NCI-H1417 (cell line): ENCODE data around the gene MCOLN3.

ENCODE experiments used
- DNase-seq, 3 experiments: peaks; one replicate each; lab custom pipeline; 2025; lab: John Stamatoyannopoulos, UW

The MCOLN3 gene

DNA sequence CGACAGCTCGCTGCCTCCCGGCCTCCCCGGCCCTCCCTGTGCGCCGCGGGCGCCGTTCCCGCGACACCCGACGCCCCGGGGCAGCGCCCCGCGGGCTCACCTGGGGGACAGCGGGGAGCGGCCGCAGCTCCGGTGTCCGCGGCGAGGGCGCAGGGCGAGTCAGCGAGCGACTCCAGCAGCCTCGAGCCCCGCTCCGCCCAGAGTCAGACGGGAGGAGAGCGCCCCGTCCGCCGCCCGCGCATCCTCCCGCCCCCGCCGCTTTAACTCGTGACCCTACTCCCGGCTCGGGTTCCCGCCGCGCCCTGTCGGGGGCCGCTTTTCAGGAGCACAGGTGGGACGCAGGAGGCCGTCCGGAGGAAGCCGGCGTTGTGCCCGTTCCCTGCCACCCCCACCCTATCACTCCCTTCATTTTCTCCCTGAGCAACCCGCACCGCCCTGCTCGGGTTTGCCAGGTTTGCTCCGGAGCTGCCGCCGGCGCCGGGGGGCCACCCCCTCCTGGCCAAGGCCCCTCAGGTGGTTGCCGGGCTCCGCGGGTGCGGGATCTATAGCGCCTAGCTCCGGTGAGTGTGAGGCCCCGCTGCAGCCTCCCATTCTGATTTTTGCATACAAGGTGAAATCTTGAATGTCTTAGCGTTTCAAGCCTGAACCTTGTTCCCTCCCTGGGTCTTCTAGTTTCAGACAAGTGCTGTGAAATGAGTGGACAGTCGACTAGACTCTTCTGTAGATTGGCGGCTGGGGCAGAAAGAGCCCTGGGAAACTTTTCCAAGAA lies at the start of gene MCOLN3:
MCOLN3 (minus strand) TSS at position 205 of the 769 bp plus-strand sequence. CDS start 3,140 bp downstream, outside the sequence.
- DNase-seq = peak; percentile 72 to 83 (median 77)

DNA sequence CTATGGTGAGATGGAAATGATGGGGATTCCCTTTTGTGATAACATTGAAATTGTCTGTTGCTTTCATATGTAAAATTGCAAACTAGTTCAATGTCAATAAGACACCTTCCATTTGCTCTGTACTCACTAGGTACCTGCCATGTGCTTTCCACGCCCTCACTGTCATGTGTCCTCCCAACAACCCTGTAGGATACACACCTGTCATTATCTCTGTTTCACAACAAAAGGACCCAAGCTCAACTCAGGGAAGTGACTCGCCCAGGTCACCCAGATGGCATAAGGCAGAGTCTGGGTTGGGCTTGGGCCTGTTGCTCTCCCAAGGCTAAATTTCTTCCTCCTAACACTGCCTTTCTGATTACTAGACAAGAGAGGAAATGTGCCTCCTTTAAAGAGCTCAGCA lies 45.3 kb upstream of the MCOLN3 start:
- peak in 1 of 3 experiments; percentile 21 for DNase-seq

- no peak for DNase-seq
These were observed 43.5 kb upstream of the MCOLN3 start for GRCh38 chr1:85091671-85092280.

DNA sequence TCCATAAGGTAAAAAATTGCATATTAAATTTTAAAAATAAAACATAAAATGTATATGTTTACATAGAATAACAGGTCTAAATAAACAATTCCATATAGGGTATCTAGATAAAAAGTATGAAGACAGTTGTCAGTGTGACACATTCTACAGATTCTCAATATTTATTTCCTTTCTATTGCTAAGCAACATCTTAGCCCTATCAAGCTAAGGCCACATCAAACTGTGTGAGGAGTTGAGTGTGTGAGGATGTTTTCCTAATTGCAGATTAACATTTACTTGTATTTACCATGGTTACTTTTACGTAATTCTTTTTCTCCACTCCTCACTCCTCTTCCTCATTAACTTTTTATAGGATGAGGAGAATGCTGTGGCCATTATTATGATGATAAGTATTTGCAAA lies 41.9 kb upstream of the MCOLN3 start:
- DNase-seq = no peak

DNA sequence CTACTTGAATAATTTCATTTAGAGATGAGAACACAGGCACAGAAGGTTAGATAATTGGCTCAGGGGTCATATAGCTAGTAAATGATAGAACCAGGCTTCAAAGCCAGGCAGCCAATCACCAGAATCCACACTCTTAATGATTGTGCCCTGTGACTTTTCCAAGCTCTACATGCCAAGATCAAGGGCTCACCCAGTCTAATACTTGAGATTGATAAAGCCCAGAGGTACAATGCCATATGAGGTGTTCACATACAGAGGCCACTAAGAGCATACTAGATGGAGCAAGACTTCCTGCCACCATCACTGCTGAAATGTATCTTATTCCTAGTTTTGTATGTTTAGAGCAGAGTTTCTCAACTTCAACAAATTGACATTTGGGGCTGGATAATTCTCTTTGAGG lies 40.9 kb upstream of the MCOLN3 start:
- no peak for DNase-seq

GRCh38 chr1:85088408-85088784 lies 40.1 kb upstream of the MCOLN3 start:
- DNase-seq = no peak

DNA sequence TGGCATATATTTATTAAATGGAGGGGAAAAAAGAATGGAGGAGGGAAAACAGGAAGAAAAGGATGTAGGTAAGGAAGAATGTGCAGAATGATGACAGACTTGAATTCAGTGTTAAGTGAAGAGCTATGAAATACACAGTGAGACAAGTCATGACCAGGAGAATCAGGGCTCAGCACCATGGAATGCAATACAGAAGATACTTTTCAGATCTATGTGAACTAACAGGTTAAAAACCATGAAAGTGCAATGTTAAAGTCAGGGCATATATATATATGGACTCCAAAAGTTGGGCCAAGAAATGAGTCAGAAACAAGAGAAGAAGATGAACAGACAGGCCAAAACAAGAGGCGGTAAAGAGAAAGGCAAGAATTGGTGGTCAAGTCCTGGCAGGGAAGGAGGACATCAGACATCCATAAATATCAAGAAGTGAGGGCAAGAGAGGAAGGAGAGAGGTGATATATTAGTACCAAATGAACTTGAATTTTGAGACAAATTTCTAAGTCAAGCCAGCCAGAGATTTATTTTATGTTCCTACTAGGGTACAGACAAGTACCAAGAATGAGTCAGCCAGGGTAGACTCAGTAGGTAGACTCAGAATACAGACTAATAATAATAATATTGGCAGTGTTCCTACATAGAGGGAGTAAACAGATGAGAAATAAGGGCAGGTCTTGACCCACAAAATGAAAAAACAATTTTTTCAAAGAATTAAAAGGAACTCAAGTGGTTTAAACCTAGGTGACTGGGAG lies 39.5 kb upstream of the MCOLN3 start:
- no peak for DNase-seq

- DNase-seq = no peak
These were observed 37.1 kb upstream of the MCOLN3 start for GRCh38 chr1:85085417-85085816.

DNA sequence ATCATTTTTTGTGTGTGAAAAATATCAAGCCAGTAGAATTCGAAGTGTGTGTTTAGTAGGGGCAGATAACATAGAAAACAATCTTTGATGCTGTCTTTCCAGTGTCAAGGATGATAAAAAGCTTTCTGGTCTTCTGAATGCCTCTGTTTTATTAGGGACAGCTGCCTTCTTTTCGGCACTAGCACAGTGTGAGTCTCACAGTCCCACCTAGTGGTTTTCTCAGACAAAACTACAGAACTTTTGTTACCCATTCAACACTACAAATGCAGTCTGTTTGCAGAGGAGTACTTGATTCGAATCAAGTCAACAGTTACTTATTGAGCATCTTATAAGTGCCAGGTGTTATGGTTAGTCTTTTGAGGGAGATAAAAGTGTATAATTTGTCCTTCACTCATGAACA lies 30.6 kb upstream of the MCOLN3 start:
- DNase-seq = no peak

DNA sequence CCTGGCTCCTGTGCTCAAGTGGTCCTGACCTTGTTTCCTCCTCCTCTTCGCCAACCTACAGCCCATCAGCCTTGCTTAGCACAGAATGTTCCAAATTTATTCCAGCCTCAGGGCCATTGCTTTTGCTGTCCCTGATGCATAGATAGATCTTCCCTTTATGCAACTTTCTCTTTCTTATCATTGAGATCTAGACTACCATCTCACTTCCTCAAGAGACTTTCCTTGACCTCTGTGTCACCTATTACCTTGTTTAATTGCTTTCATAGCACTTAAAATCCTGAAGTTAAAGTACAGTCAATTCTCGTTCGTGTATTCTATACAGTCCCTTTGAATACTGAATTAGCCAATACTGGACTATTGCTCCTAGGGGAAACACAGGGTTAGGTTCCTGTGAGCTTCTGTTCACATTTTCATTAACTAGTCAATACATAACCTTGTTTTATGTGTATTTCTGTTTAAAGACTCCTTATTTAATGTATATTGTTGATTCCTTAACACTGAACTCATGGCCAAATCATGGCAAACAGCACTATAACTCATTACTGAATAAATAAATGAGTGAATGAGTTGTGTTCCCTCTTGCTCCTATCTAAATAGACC lies 26.2 kb upstream of the MCOLN3 start:
- DNase-seq = no peak

DNA sequence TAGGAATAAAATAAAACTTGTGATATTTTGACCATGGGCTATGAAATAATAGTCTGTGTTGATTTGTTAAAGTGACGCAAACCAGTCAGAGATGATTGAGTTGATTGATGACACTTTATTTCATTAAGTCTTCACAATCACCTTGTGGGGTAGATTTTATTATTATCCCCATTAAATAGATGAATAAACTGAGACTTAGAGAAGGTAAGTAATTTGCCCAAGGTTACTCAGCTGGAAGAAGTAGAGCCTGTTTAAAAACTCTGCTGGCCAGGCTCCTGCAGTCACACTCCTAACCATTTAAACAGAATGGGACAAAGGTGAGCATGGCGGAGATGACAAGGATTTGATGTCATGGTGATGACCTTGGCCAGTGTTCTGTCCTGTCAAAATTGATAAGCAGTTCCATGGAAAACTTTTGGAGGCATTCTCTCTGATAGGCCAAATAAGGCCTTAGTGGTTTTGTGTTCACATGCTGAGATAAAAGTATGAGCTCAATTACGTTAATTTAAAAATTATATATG lies 22.7 kb upstream of the MCOLN3 start:
- DNase-seq = no peak

GRCh38 chr1:85068846-85069245 lies 20.5 kb upstream of the MCOLN3 start:
- DNase-seq = no peak

DNA sequence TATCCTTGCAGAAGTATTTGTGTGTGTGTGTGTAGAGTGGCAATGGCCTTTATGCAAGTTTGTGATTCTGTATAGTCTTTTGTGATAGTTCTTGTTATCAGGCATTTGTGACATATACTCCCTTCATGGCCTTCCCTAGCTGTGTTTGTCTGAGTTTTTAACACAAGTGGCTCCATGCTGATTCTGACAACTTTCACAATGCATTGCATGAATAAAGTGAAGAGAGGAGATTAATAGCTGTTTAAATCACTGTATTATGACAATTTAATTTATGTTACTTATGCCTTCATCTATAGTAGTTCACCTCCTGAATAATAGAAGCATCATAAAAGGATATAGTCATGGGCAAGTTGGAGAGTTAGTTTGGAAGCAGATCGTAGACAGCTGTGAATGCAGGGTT lies 17.2 kb upstream of the MCOLN3 start:
- peak in 2 of 3 experiments; percentile 64 to 94 for DNase-seq

- DNase-seq = no peak
These were observed 14.2 kb upstream of the MCOLN3 start for GRCh38 chr1:85062425-85063026.

- peak in 2 of 3 experiments; percentile 85 to 96 for DNase-seq
These were observed 13.6 kb upstream of the MCOLN3 start for GRCh38 chr1:85061711-85062424.

DNA sequence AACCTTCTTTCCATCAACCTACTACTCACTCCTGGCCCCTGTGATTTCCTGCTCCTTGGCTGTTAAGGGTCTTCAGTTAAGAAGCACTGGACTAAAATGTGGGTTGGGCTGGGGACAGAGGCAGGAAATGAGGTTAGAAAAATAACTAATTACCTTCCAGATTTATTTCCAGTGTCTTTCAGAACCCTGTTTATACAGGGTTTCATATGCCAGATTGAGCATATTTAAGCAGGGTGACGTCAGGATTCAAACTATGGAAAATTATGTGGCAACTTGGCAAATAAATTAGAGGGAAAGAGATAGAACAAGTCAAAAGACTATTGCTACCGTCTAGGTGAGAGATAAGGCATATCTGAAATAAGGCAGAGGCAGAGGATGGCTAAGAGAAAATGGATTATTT lies 11.7 kb upstream of the MCOLN3 start:
- no peak for DNase-seq

- DNase-seq = no peak
These were observed 11.3 kb upstream of the MCOLN3 start for GRCh38 chr1:85059563-85059962.

DNA sequence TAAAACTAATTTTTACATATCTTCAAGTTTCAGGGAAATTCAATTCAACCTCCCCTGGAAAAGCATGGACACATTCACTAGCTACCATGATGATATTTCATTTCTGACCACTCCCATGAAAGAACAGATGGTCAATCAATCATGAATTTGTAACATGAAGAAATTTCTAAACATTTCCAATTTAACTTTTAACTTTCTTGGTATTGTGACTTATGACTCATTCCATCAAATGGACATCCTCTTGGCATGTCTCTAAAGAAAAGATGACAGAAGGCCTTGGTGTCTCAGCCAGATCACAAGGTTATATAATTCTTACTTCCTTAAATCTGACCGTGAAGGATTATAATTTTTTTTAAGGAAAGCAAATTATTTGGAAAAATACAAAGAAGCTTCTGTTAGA lies 10.5 kb upstream of the MCOLN3 start:
- no peak for DNase-seq

GRCh38 chr1:85058311-85058710 lies 10.0 kb upstream of the MCOLN3 start:
- no peak for DNase-seq

GRCh38 chr1:85054664-85055063 lies 6.4 kb upstream of the MCOLN3 start:
- DNase-seq = no peak

GRCh38 chr1:85049735-85050166 lies 1.5 kb upstream of the MCOLN3 start:
- peak in 1 of 3 experiments; percentile 11 for DNase-seq
